GM19351 (cell line): ENCODE data around the gene ST8SIA5.
"Not testable (repeated sequence)": the region's sequence is repeated elsewhere in the genome, so short reads cannot be mapped to it uniquely, and the experiment has no call there.

Source experiments
- ATAC-seq: cut with Tn5 transposase; IDR thresholded peaks from one replicate; pipeline ENCODE4 v1.9.1; 2021; ENCODE audit warnings: mild to moderate bottlenecking, moderate library complexity; ENCODE audit not compliant: unreplicated experiment

ST8SIA5 gene

GRCh38 chr18:46756559-46757201, at the start of gene ST8SIA5:
ST8SIA5 (minus strand) TSS chr18:46757053; CDS start chr18:46756508, 545 bp downstream.
- ATAC-seq: no peak

- ATAC-seq: not testable (repeated sequence)
These were observed 39.1 kb upstream of the ST8SIA5 start for GRCh38 chr18:46795945-46796344.

GRCh38 chr18:46794607-46795006, 37.8 kb upstream of the ST8SIA5 start:
- no peak for ATAC-seq

- ATAC-seq: no peak
These were observed 36.7 kb upstream of the ST8SIA5 start for GRCh38 chr18:46793565-46793964.

GRCh38 chr18:46789088-46789487, 32.2 kb upstream of the ST8SIA5 start:
- ATAC-seq: no peak

- ATAC-seq: no peak
These were observed 30.8 kb upstream of the ST8SIA5 start for GRCh38 chr18:46787674-46788073.

GRCh38 chr18:46772357-46772756, 15.5 kb upstream of the ST8SIA5 start:
- no peak for ATAC-seq

GRCh38 chr18:46771141-46771540, 14.3 kb upstream of the ST8SIA5 start:
- ATAC-seq: no peak

- no peak for ATAC-seq
These were observed 13.9 kb upstream of the ST8SIA5 start for GRCh38 chr18:46770708-46771107.

- ATAC-seq: no peak
These were observed 11.5 kb upstream of the ST8SIA5 start for GRCh38 chr18:46768166-46768921.

GRCh38 chr18:46767217-46767616, 10.4 kb upstream of the ST8SIA5 start:
- no peak for ATAC-seq

GRCh38 chr18:46764586-46764985, 7.7 kb upstream of the ST8SIA5 start:
- no peak for ATAC-seq

GRCh38 chr18:46761059-46761769, 4.4 kb upstream of the ST8SIA5 start:
- ATAC-seq: no peak

- ATAC-seq: no peak
These were observed 3.0 kb upstream of the ST8SIA5 start for GRCh38 chr18:46759890-46760289.

GRCh38 chr18:46756025-46756558, 761 bp downstream of the ST8SIA5 start:
- ATAC-seq: no peak

GRCh38 chr18:46755315-46756024, 1.4 kb downstream of the ST8SIA5 start:
- no peak for ATAC-seq

- no peak for ATAC-seq
These were observed 2.1 kb downstream of the ST8SIA5 start for GRCh38 chr18:46754661-46755292.

GRCh38 chr18:46754188-46754587, 2.7 kb downstream of the ST8SIA5 start:
- ATAC-seq: peak; percentile 76

- no peak for ATAC-seq
These were observed 5.0 kb downstream of the ST8SIA5 start for GRCh38 chr18:46751882-46752281.

- ATAC-seq: no peak
These were observed 6.2 kb downstream of the ST8SIA5 start for GRCh38 chr18:46750626-46751025.
